GM21786 (cell line): ENCODE results near the gene MMP23B.
"Not testable (repeated sequence)": the region's sequence is repeated elsewhere in the genome, so short reads cannot be mapped to it uniquely, and the experiment has no call there.

ENCODE experiments used
- ATAC-seq: cut with Tn5 transposase; IDR thresholded peaks from one replicate; pipeline ENCODE4 v1.9.1; 2021; ENCODE audit not compliant: unreplicated experiment

MMP23B gene

DNA sequence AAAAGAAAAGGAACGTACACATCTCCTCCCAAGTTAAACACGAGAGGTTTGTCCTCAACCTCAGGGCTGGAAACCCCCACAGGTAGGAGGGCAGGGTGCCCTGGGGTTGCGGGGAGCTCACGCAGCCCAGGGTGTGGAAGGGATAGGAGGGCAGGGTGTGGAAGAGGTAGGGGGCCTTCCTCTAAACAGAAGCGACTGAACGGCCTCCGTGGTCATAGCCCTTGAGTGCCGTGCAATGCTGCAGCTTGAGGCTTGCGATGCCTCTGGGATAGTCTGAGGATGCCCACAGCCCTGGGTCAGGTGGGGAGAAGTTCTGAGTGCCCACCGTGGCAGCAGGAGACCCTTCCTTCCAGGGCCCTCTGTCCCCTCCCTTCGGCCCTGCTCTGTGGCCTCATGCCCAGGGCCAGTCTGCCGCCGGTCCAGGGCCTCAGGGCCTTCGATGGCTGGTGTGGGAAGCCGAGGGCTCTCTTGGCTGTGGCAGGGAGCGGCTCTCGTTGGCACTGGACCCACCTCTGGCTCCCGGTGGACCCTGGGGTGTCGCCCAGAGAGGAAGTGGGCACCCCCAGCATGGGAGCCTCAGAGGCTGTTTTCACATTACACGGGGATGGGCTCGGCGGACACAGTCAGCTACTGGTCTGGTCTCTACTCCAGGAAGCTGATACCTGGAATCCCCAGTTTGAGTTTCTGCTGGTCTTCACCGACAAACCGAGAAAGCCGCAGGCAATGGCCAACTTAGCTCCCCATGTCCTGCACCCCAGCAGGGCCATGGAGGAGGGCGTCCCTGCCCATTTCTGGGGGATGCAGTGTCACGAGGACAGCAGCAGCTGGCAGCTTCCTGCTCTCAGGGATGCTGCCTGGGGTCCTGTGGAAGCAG, 33.2 kb downstream of the MMP23B start:
- no peak for ATAC-seq

DNA sequence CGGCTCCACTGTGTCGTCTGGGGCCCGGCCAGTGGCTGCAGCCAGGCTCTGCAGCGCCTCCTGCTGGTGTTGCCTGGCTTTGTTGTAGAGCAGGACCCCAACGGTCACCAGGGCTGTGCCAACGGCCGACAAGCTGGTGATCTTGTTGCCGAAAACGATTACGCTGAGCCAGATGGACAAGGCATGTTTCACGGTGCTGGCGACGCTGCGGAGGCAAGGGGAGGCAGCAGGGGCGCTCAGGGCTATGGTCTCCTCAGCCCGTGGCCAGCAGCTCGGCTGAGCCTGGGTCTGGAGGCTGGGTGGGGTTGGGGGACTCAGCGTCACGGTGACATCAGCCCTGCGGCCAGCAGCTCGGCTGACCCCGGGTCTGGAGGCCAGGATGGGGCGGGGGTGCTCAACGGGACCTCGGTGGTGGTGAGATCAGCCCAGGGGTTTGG, 33.9 kb downstream of the MMP23B start:
- no peak for ATAC-seq

DNA sequence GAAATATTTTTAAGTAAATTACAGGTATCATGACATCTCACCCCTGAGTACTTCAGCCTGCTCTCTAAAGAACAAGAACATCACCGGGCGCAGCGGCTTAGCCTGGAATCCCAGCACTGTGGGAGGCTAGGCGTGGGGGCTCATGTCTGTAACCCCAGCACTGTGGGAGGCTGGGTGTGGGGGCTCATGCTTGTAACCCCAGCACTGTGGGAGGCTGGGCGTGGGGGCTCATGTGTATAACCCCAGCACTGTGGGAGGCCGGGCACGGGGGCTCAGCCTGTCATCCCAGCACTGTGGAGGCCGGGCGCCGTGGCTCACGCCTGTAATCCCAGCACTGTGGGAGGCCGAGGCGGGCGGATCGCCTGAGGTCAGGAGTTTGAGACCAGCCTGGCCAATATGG, 34.6 kb downstream of the MMP23B start:
- ATAC-seq, result no peak

DNA sequence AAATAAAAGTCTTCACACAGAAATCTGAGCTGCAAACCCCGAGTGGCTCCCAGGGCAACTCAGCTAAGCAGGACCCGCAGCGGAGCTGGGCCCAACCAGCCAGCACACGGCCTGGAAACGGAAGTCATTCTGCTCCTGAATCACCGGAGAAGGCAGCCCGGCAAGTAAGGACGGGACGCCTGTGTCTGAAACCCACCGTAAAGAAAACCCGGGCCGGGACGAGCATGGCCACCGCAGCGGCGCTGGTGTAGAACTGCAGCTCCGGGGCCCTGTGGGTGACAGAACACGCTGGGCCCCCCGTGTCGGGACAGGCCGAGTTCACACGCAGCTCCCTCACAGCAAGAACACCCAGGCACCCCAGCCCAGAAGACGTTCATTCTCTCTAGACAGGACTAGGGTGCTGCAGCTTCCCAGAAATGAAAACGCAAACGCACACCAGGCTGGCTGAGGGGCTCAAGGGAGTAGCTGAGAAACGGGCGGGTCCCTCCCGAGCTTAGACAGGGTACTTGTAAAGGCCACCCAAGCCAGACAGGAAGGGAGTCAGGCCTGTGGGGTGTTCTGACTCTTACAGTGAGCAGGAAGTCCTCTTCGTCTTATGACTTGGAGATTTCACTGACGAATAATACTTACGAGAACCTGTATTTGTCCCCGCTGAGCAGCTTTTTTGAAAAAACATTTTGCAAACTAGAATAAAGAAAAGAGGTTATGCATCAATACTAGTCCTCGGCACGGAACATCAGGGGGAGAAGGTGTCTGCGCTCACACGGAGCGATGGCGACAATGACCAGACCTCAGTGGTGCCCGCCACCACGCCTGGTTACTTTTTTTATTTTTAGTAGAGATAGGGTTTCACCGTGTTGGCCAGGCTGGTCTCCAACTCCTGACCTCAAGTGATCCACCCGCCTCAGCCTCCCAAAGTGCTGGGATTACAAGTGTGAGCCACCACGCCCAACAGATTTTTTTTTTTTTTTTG, 37.8 kb downstream of the MMP23B start:
- no peak for ATAC-seq

DNA sequence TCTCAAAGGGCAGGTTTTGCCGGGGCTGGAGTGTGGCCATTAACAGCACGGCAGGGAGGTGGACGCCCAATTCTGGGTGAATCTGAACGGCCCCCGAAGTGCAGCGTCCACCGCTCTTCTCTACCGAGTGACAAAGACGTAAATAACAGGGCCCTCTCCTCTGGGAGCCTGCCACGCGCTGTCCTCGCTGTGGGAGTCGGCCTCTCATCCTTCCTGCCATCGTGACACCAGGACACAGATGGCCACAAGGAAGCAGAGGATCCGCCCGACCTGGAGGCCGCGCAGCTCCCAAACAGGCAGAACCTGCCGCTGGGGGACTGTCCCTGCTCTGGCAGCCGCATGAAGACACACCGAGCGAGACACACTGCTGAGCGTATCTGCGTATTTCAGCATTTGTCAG, 38.9 kb downstream of the MMP23B start:
- ATAC-seq, result no peak

DNA sequence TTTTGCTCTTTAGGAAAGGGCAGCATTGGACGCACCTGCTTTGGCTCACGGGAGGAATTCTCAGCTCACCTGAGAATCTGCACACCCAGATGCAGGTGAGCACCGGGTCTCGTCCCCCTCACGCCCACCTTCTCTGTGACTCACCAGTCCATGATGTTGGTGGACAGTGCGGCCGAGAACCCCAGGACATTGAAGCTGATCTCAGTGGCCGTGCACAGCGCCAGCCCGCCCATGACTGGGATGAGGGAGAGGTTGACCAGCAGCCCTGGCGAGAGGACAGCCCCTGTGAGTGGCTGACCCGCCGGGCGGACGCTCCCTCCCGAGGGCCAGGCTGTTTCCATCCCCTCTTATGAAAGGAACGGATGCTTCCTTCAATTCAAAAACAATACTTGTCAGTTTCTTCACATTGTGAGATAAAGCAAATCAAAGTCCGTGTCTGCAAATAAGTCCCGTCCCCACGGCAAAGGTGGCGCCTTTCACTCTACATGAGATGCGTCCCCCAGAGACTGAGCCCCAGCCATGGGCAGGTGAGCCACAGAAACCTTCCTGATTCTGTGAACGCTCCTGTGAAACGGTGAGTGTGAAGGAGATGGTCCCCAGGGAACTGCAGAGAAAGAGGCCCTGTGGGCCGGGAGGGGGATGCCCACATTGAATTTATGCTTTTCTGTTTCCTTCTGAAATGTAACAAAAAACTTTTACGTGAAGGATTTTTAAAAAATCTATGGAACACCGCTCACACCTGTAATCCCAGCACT, 39.6 kb downstream of the MMP23B start:
- ATAC-seq, result no peak

DNA sequence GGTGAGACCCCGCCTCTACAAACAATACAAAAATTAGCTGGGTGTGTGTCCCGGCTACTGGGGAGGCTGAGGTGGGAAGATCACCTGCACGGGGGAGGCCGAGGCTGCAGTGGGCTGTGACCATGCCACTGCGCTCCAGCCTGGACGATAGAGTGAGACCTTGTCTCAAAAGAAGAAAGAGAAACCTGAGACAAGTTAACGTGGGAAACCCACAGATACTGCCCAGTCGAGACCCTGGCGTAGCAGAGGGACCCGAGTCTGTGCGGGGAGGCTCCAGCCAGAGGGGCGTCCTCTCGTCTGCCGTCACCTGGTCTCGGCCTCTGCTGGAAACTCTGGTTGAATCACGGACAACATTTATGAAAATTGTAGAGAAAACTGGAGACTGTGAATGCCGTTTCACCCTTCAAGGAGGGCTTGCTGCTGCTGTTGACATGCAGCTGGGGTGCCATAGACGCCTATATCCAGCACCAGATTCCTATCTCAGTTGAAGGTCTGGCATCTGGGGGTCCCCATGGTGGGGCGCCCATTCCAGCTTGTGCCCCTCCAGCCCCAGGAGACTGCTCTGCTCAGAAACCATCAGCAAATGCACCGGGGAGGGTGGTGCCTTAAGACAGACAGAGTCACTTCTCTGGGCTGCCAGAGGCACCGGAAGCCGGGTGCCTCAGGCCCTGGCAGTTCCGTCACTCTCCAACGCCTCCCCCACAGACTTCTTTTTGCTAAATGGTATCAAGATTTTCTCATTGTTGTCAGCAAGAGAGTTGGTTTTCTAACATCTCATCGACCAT, 40.4 kb downstream of the MMP23B start:
- no peak for ATAC-seq

DNA sequence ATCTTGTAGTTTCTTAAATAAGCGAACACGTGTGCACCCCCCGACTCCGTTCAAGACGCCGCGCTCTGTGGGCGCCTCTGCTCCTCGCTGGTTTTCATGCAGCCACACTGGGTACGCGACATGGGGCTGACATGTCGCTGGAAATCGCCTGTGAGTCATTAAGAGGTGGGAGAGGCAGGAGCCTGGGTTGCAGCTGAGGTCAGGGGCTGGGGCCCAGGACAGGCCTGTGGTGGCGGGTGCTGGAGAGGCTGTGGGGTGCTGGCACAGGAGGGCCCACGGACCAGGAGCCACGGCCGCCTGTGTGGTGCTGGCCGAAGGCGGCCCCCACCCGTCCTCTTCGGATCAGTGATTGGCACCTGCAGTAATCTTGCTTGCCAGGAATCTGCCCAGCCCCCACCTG, 42.8 kb downstream of the MMP23B start:
- not testable (repeated sequence) for ATAC-seq

DNA sequence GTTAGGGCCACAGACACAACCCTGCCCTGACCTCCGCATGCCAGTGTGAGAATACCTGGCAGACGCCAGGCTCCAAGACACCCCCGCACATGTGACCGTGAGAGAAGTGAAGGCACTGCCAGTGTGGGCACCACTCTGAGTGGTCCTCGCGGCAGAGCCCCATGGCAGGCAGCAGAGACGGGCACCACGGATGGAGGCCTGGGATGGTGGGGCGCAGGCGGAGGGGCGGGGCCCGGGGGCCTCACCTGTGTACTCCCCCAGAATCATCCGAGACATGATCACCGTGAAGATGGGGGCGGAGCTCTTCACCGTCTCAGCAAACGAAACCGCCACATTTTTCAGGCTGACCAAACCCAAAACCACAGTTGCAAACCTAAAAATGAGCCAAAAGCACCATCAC, 43.2 kb downstream of the MMP23B start:
- ATAC-seq, result not testable (repeated sequence)

DNA sequence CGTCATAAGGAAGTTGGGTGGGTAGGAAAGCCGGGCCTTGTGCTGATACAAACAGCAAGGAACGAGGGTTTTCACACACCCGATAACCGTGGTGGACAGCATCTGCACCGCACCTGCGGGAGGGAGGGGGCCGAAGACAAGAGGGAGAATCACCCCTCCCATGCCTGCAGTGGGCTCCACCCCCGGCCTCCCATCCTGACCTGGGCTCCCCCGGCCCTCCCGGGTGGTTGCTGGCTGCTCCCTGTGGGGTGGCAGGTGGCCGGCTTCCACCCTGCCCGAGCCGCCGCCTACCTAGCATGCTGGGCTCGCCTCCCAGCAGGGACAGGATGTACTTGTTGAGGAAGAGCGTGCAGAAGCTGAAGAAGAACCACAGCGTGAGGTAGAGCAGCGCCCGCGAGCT, 44.1 kb downstream of the MMP23B start:
- not testable (repeated sequence) for ATAC-seq

DNA sequence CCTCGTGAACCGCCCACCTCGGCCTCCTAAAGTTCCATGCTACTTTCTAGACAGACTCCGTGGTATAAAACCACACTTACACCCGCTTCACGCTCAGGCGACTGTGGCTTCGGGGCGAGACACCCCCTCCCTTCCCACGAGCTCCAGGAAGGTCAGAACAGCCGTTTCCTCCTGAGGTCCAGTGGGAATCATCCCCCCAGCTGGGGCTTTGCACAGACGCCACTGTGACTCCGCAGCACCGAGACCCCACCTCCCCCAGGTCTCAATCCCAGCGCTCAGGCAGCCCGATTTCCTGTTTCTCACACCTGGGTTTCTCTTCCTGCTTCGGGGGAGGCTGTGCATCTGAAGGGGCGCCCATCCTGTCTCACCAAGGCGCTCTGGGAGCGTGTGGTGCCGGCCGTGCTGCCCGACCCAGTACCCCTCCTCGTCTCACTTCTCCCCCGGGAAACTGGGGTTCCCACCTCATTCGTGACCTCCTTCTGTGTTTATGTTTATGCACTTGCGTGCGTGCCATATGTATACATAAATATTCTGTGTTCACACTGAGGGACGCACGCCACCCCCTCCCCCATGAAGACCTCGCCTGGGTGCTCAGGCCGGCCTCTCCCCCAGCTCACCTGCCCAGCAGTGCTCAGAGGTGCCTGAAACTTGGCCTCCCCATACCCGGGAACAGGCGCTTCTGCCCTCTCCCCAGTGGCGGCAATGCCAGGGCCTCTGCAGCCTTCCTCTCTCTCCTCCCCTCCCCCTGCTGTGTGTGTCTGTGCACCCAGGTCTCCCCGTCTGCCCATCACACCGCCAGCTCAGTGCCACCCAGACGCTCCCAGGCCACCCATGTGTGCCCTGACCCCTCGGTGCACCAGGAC, 46.0 kb downstream of the MMP23B start:
- ATAC-seq, result peak; percentile 66

DNA sequence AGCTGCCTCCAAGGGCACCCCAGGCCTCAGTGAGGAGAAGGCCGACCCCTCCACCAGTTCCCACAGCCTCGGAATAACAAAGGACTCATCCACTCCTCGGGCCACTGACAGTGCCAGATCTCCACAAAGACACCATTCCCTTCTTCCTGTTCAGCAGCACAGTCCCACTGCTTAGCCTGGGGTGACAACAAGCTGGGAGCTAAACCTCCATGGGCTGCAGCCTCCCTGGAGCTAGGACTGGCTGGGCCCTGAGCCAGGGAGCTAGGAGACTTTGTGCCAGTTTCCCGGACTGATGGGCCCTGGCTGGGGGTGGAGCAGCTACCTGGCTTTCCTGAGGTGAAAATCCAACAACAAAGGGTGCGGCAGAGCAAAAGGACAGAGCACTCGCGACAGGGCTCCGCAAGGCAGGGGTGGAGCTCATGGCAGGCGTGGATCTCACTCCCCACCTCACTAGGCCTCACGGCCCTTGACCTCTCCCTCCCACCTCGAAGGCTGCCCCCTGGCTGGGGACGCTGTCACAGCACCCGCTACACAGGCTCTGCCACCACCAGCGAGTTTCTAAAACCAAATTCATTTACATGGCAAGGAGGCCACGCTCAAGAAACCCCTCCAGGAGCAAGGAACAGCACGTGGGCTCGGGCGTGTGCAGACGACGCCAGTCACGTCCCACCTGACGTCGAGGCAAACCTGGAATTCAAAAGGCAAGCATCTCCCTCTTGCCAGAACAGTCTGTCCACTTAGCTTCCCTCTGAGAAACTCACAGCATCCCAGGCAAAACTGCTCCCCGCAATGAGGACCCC, 46.8 kb downstream of the MMP23B start:
- no peak for ATAC-seq

DNA sequence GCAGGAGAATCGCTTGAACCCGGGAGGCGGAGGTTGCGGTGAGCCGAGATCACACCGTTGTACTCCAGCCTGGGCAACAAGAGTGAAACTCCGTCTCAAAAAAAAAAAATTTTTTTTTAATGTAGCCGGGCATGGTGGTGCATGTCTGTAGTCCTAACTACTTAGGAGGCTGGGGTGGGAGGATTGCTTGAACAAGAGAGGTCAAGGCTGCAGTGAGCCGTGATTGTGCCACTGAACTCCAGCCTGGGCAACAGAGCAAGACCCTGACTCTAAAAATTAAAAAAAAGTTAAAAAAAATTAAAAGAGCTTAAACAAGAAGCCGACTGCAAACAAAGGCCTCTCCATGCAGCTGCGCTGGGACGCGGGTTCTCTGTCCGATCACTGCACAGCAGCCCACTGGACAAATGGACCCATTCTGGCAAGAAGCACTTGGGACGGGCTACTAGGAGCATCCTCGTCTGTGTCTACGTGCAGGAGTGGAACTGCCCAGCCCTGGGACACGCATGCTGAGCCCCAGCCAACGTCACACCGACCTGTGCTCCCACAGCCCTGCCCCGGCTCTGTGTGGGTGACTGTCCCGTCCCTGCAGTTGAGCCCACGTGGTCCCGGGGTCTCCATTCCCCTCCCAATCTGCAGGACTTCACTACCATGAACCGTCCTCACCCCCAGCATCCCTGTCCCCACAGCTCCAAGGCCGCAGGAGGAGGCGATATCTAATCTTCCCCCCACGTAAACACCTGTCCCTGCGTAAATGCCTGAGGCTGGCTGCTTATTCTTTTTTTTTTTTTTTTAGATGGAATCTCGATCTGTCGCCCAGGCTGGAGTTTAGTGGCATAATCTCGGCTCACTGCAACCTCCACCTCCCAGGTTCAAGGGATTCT, 48.3 kb downstream of the MMP23B start:
- ATAC-seq, result no peak

DNA sequence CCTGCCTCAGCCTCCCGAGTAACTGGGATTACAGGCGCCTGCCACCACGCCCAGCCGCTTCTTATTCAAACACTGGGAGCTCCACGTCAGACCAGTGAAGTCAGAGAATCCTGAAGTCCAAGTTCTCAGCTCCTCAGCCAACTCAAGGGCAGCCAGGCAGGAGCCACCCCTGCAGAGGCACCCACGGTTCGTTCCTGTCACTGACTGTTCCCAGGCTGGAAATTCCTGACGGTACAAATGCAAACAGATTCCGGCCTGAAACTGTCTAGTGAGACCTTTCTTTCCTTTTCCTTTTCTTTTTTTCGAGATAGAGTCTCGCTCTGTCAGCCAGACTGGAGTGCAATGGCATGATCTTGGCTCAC, 48.9 kb downstream of the MMP23B start:
- no peak for ATAC-seq

DNA sequence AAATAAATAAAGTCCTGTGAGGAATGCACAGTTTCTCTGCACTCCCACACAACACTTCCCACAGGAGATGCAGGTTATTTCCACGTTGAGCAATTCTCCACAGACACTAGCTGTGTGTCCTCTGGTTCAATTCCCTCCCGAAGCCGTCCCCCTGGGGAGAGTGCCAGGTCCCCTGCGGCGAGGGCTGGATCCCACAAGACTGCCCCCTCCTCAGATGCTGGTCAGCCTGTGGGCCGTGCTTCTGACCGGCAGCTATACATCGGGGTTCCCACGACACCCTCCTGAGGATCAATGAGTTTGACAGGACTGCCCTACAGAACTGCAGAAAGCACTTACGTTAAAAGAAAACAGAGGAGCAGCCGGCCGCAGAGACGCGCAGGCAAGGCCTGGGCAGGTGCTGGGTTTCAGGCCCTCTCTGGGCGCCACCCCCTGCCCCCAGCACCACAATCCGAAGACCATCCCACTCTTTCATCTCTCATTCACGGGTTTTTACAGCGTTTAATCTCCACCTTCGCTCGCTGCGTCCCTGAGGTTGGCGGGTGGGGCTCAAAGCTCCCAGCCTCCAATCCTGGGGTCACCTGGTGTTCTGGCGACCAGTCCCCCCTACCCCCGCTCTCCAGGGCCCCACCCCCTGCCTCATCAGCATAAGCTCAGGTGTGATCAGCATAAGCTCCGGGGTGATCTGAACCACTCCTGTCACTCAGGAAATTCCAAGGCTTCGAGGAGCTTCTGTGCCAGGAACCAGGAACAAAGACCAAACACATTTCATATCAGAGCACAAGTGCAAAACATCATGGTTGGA, 51.3 kb downstream of the MMP23B start:
- ATAC-seq, result no peak
